ENCODE results near the gene TRMT10C.
A peak's percentile ranks its signal among the peaks of the same experiment; 100 is the strongest.
"Not testable (repeated sequence)": the region's sequence is repeated elsewhere in the genome, so short reads cannot be mapped to it uniquely, and the experiment has no call there.

TRMT10C gene

DNA sequence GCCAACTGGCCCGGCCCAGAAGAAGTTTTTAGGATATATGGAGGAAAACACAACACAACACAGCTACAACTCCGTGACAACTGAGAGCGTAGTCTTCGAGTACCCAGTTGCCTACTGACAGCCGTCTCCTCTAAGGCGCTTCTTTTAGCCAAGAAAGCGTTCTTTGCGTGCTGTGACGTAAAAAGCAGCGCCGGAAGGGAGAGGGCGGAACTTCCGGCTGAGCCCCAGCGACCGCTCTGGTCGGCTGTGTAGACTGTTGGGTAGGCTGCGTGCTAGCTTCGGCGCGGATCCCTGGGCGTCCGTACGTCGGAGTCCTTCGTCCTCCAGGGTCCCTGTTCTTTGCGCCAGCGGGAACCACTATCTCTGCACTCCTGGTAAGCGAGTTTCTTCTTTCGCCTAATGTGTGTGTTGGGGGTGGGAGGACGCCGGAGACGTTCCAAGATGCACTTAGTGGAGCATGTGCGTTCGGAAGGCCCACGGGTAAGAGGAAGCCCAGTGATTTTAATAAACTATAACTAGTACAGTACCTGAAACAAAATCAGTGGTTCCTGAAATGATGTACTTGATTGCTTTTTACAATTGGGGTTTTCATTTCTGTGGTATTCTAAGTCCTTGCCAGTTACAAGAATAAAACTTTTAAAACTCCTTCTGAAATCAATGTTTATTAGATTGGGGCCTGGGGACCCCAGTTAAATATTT, at the start of gene TRMT10C:
TRMT10C (plus strand) TSS at position 239 of the 699 bp plus-strand sequence. CDS start 2,914 bp downstream, outside the sequence.
- DNase-seq: peak; percentile 81

DNA sequence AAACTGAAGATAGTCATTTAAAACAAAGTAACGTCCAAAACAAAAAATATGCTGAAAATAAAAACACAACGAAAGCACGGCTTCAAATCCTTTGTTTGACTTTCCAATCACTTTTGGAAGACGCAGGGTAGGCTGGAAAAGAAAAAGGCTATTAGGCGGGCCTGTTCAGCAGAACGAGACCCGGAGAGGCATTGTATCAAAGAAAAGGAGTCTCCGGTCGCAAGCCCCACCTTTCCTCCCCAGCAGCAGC, 49.3 kb upstream of the TRMT10C start:
- no peak for DNase-seq

DNA sequence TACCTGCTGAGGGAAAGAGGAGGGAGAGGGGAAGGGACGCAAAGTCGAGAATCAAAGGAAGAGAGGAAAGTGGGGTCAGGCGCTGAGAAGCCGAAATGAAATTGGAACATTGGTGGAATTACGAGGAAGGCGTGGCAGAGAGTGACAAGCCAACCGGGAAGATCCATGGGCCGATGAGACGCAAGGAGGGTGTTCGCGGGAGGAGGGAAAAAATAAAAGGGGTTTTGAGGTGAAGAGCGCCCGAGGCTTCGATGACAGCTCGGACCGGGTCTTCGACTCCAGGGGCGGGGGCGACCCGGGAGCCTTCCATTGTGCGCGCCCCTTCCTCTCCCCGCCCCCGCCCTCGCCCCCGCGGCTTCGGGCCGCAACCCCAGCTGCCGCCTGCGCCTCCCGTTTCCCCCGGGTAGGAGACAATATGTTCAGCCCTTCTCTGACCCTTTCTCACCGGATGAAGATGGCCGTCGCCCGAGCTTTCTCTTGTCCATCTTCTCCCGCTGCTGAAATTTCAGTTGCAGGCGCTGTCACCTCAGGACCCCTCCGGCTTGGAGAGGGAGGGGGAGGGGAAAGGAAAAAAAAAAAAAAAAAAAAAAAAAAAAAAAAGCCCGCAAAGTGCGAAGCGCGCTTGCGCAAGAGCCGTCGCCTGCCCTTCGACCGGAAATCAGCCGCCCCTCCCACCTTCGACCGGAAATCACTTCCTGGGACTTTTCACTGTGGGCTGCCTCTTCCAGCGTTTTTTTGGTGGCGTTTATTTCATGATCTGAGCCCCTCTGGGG, 48.8 kb upstream of the TRMT10C start, which contains the start of gene SENP7:
SENP7 (minus strand) TSS at position 567 of the 773 bp plus-strand sequence; CDS start at position 485, 82 bp downstream.
- DNase-seq: peak; percentile 67

DNA sequence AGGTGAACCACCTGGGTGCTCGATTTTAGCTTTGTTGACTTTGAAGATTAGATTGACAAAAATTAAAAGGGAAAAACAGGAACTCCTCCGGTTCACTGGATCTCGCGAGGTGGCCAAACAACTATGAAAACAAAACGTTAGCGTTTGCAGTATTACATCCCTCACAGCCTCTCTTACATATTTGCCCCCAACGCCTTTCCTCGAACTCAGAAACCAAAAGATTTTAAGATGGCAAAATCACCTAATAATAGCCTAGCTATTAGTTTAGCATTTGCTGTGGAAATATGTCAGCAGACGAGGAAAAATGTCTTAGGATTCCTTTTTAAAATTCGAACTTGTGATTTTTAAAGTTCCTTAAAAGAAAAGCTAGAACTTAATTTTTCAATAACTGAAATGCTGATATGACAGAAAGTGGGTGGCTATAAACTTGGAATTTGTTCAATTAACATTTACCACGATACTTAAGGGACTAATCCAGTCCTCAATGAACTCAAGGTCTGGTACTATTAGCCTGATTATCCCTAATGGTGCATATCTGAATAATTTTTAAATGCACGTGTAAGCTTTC, 48.2 kb upstream of the TRMT10C start:
- DNase-seq: no peak

DNA sequence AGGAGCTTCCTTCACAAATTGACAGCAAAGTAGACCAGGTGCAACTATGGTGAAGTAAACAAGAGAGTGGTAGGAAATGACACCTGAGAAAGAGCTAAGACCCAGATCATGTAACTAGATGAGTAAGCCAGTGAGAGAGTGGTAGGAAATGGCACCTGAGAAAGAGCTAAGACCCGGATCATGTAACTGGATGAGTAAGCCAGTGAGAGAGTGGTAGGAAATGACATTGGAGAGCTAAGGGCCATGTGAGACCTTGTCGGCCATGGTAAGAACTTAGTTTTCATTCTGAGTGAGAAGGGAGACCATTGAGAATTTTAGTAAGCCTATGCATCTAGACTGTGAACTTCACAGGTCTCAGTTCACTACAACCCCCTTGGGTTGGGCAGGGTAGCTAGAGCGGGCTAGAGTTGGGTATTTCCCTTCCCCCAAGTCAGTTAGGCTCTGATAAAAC, 43.2 kb upstream of the TRMT10C start:
- DNase-seq: no peak

DNA sequence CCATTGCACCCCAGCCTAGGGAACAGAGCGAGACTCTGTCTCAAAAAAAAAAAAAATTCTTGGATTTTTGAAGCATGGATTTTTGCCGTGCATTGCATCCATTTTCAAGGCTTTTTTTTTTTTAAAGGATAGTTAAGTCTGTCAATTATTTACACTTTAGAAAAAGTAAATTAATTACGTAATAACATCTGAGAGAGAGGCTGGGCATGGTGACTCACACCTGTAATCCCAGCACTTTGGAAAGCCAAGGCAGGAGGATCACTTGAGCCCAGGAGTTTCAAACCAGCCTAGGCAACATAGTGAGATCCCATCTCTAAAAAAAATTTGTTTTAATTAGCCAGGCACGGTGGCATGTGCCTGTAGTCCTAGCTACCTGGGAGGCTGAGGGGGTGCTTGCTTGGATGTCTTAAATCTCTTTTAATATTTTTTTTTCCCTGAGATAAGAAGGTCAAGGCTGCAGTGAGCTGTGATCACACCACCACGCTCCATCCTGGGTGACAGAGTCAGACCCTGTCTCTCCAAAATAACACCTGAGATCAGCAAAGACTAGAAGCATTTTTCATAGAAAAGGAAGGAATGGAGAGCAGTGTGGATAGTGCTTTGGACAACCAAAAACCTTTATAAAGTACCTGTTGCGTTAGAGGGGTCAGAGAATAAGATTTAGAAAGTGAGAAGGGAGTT, 41.8 kb upstream of the TRMT10C start:
- no peak for DNase-seq

DNA sequence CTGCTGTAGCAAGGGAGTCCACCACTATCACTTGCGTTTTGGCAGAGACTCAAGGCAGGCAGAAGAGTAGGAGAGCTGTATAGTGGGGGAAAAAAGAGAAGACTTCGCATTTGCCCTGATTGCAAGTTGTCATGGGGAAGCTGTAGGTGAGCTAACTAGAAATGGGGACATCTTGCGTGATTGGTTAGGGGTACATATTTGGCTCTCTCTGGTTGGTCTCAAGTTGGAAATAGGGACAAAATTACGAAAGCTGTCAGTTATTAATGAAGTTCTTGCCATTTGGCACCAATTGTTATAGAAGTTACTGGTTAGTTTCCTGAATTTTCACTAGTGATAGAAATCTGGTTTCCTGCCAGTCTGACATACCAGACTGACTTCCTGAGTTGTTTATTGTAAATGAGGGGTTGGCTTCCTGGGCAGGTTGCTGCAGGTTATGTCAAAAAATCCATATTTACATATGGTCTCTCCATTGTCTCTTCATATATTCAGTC, 40.4 kb upstream of the TRMT10C start:
- no peak for DNase-seq

DNA sequence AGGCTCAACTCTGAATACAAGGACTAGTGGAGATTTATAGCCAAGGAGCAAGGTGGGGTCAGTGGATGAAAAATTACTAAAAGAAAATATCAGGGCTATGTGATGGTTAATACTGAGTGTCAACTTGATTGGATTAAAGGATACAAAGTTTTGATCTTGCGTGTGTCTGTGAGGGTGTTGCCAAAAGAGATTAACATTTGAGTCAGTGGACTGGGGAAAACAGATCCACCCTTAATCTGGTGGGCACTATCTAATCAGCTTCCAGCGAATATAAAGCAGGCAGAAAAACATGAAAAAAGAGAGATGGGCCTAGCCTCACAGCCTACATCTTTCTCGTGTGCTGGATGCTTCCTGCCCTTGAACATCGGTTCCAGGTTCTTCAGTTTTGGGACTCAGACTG, 34.2 kb upstream of the TRMT10C start:
- no peak for DNase-seq

DNA sequence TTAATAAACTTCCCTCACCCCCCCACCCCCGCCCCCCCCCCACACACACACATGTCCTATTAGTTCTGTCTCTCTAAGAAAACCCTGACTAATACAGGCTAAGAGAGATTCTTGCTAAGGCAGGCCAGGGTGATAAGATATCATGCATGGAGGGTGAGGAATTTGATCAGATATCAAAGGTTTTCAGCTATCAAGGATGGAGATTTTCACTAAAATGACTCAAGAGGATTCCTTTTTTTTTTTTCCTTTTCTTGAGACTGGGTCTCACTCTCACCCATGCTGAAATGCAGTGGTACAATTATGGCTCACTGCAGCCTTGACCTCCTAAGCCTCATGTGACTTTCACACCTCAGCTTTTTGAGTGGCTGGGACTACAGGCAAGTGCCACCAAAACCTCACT, 33.8 kb upstream of the TRMT10C start:
- DNase-seq: no peak

DNA sequence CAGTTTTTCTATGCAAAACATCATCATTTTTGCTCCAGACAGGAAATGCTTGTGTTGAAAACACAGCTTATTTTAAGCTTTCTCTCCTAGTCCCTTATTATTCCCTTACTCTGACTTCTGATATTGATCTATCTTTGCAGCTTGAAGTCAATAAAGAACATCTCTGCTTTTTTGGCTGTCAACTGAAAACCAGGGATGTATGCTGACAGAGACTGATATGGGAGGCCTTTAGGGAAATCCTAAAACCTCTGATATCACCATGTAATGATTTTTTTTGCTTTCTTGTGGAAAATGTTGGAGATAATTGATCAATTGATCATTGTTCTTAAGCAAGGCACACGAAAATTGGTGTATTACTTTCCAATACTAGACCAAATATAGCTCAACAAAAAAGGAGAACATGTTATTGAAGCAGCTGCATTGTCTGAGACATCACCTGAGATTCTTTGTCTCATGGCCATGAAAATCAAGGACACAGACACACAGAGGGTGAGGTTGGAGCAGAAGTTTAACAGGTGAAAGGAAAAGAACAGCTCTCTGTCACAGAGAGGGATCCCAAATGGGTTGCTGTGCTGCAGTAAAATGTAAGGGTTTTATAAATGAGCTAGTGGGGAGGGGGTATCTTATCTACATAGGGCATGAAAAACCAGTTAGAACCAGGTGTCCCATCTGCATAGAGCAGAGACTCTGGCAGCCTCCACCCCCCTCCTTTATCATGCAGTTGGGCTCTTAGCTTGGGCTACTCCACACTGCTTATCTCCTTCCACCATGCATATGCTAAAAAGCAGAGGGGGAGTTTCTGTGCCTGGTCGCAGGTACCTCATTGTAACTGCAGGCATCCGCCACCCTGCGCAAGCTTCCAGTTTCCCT, 31.6 kb upstream of the TRMT10C start:
- DNase-seq: no peak

DNA sequence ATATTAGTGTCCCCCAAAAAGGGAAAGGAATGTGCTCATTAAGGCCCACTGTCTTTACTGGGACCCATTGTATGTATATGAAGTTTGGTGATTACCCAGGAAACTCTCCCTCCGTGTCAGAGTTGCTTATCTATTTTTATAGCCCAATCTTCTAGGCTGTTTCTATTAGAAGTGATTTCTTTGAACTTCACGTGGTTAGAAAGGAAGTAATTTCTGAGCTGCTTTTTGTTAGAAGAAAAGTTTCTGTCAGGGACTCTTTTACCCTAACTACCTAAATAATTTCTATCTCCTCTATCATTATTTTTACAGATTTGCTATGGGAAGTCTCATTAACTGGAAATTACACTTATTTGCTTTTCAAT, 31.0 kb upstream of the TRMT10C start:
- no peak for DNase-seq

DNA sequence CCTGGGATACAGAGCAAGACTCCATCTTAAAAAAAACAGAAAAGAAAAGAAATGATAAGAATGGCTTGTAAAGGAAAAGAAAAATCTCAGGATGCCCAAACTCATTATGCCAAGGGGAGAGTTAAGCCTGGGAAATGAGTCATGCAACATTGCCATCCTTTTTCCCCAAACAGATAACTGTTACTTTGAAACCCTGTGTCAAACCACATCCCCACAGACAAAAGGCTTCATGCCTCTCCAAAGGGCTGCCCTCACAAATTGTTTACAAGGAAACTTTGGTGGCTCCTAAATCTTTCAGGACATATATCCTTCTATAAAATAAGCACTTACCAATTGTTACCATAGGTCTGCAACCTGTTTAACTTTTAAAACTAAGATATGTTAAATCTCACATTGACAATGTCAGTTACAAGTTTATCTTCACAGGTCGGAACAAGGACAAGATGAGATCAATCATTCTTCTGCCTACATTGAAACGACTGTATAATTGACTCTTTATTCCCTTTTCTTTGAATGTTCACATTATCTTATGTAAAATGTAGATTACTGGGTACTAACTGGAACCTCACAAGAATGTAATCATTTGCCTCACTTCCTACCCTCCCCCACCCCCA, 30.1 kb upstream of the TRMT10C start:
- no peak for DNase-seq

DNA sequence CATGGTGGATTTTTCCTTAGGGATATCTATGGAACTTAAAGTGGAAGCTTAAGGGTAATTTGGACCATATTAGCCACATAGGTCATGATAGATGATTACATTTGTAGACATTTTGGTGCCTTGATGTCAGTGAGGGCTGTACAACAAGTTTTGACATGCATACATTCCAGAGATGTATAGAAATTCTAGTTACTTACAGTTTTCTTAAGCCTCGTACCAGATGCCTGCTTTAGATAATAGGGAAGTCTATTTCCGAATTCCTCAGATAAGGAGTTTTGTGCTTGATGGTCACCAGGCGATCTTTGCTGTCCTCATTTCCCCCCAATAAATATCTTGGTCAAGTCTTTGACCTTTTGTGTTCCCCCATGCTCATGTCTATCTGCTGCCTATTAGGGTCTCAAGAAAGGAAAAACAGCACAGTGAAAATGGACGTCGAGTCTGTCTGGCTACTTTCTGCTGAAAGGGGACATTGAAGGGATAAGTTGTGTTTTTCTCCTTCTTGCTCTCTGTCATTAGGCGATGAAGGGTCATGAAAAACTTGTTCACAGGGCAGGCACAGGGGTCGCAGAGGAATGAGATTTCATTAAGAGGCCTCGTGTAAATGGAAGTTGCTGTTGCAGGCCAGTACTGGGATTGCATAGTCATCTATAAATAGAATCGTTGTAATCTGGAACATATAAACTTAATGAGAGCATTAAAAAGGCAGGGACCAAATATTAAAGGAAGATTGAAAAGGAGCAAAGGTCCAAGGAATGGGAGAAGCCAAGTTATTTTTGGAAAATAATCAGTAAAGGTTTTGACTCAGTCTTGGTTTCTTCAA, 28.7 kb upstream of the TRMT10C start:
- no peak for DNase-seq

DNA sequence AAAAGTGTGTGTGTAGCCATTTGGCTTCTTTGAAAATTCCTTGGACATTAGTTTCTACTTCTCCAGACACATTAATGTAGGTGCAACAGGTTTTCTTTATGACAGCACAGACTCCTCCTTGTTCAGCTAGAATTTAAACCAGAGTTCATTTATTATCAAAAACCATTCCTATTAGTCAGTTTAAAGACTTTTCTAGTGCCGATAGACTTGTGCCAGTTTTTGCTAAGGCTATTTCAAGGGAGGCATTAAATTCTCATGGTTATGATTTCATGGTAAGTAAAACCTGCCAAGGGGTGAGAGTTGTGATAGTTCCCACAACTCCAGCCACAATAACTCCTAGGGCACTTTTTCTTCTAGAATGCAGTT, 28.1 kb upstream of the TRMT10C start:
- no peak for DNase-seq

DNA sequence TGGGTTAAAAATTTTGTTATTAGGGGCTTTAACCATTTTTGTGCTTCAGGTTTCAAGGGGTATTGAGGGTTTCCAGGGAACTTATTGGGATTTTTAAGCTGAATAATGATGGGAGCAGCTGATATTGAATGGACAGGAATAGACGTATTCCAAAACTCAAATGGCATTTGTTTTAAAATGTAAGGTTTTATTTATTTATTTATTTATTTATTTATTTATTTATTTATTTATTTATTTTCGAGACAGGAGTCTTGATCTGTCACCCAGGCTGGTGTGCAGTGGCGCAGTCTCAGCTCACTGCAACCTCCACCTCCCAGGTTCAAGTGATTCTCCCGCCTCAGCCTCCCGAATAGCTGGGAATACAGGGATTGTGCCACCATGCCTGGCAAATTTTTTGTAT, 26.4 kb upstream of the TRMT10C start:
- no peak for DNase-seq

DNA sequence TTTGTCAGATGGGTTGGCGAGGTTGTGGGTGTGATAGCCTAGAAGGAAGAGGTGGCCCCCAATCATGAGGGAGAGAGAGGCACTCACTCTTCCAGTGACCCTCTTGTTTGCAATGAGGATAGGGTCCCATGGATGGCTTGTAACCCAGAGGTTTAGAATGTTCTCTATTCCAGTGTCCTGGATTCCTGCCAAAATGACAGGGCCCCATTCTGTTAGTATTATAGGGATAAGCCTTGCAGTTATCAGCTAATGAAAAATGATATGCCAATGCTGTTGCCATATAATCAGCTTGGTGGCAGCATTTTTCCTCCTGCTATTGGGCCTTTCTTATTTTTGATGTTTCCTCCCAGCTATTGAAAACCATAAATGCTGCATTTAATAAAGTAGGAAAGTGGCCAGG, 25.4 kb upstream of the TRMT10C start:
- DNase-seq: no peak

DNA sequence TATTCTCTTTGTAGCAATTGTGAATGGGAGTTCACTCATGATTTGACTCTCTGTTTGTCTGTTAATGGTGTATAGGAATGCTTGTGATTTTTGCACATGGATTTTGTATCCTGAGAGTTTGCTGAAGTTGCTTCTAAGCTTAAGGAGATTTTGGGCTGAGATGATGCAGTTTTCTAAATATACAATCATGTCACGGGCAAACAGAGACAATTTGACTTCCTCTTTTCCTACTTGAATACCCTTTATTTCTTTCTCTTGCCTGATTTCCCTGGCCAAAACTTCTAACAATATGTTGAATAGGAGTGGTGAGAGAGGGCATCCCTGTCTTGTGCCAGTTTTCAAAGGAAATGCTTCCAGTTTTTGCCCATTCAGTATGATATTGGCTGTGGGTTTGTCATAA, 24.7 kb upstream of the TRMT10C start:
- DNase-seq: not testable (repeated sequence)

DNA sequence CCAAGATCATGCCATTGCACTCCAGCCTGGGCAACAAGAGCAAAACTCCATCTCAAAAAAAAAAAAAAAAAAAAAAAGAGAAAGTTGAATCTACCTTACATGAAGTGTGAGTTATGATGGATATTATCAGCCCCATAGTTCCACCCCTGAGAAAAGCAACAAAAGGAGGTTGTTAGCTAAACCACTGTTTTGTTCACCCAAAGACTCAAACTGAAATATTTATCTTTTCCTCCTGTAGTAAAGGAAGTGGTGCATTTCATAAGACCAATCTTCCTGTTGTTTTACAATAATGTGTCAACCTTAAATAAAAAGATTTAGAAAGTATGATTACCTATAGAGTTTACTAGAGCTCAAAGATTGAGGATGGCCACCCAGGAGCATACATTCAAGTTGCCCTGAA, 18.7 kb upstream of the TRMT10C start:
- DNase-seq: no peak

DNA sequence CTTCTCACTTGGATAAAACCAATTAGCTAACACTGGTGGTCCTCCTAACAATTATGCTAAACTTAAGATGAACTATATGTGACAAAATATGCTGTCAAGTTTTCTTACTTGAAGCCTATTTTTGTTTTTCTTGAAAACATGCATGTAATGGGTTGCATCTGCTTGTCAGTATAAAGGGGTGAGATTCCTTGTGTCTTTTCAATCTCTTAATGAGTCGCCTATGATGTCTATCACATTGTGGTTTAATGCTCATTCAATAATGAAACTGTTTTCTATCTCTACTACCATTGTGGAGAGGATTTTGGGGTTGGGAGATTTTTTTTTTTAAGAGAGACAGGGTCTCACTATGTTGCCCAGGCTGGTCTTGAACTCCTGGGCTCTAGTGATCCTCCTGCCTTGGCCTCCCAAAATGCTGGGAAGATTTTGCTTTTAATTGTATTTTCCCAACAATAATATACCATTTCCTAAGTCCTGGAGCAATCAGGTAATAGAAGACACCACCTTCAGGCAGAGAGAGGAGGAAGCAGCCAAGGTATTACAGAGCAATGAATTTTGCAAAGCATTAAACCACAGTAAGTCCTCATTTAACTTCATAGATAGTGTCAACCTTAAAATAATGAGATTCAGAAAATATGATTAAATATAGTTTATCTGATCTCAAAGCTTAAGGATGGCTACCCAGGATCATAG, 17.4 kb upstream of the TRMT10C start:
- DNase-seq: no peak

DNA sequence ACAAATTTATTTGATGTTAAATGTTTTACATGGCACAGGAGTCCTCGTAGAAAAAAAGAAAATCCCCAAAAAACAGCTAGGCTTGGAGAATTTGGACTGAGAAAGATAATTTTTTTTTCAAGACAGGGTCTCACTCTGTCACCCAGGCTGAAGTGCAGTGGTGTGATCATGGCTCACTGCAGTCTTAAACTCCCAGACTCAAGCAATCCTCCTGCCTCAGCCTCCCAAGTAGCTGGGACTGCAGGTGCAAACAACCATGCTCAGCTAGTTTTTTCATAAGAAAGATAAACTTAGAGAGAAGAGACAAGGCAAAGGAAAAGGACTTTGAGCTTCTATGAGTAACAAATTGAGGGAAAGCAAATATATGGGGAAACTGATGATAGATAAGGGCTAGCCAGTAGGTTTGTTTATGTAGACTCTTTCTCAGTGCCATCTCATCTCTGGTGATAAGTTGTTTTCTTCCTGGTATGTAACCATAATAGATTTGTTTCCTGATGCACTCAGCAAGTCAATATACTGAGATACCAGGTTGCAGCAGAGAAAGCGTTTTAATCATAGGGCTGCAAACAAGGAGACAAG, 13.1 kb upstream of the TRMT10C start:
- no peak for DNase-seq

Measured in NCI-H526 treated with DMSO at 0.1 percent for 48 hours (cell line).